Body of pancreas (tissue), 4 donors: ENCODE measurements around the gene PIK3R5. TPM values are rescaled to one million over a fixed set of nuclear protein-coding genes. Genes with fewer than 3 reads are reported as not detected.

Source experiments
- ATAC-seq: fragments of 150-250 bp; one replicate; pipeline ENCODE4 v1.9.1; 2016
- DNase-seq, 4 donors: peaks; one replicate each; pipeline ENCODE4 v3.0.0-alpha.2; 2019
- H3K27ac ChIP-seq, 4 donors: fragments of 200-600 bp; sonication (generic); 1 replicate in 3 of 4; 2 replicates in 1 of 4; pipeline versions ENCODE4 v1.5.1 to v1.6.1; 2016 to 2019; ENCODE audit warnings: mild to moderate bottlenecking in 1 of 4, mixed read lengths in 1 of 4, moderate library complexity in 1 of 4
- H3K27me3 ChIP-seq, 2 donors: fragments of 200-600 bp; sonication (generic); one replicate each; pipeline ENCODE4 v1.6.0; 2016; ENCODE audit warnings: mild to moderate bottlenecking in 1 of 2
- H3K36me3 ChIP-seq, 2 donors: fragments of 200-600 bp; sonication (generic); replicated peaks in 1 of 2; 2 replicates each; pipeline ENCODE4 v1.5.1; 2016; ENCODE audit warnings: low read depth in 2 of 2; ENCODE audit not compliant: insufficient read depth in 1 of 2
- H3K4me1 ChIP-seq: fragments of 200-600 bp; sonication (generic); one replicate; pipeline ENCODE4 v1.6.0; 2016
- H3K4me3 ChIP-seq, 2 donors: fragments of 200-600 bp; sonication (generic); 1 replicate in 1 of 2; 2 replicates in 1 of 2; pipeline ENCODE4 v1.5.1; 2016 to 2019
- H3K9me3 ChIP-seq, 3 donors: fragments of 200-600 bp; sonication (generic); 1 replicate in 2 of 3; 2 replicates in 1 of 3; pipeline ENCODE4 v1.5.1; 2016
- POLR2A ChIP-seq, 3 donors: fragments of 450-650 bp; IDR thresholded peaks; one replicate each; pipeline ENCODE4 v1.6.1; 2016; ENCODE audit warnings: antibody characterized with exemption in 3 of 3, mild to moderate bottlenecking in 2 of 3
- WGBS, 2 donors: methylation state at CpG; one replicate each; pipeline ENCODE4 v1.1.5; 2017; 5-methylcytosine and 5-hydroxymethylcytosine counted together
- intact Hi-C: fragments of 100-400 bp; cut with DNase I; formaldehyde crosslinking; loops from one replicate; pipeline ENCODE4 v1.15.1; 2023
- total RNA-seq, 2 donors: library from RNA; depleted of rRNA; stranded (reverse); fragments of >200 nt; gene quantifications; one replicate each; pipeline ENCODE4 v1.1.0, GENCODE V29; 2016
- TF ChIP-seq, protein P1 (sequence below), 7 experiments: fragments of 450-650 bp in 4 of 7; fragments of 200-600 bp in 3 of 7; sonication (generic) in 3 of 7; IDR thresholded peaks; one replicate each; pipeline ENCODE4 v1.5.1; 2016 to 2019; ENCODE audit warnings: antibody characterized with exemption in 7 of 7

Gene PIK3R5
- total RNA-seq, 2 donors from 2014 or later, result 4.6 to 4.7 TPM

GRCh38 chr17:8927395-8927794 is 38.1 kb downstream of the PIK3R5 start:
- 82 to 89% methylated on average over 3 of the region's 3 CpGs for WGBS, 2 donors
- H3K9me3 ChIP-seq, result peaks cover 0 to 15% (median 0%) of the 10 kb centered on the region in 3 donors
- H3K4me3 ChIP-seq, result no peak overlapping the region
- H3K4me1 ChIP-seq, result no peaks in the 10 kb centered on the region
- no peaks in the 10 kb centered on the region for H3K27me3 ChIP-seq
- ATAC-seq (no peak), DNase-seq (no peak)
- no peak overlapping the region for H3K27ac ChIP-seq
- no peak for TF ChIP-seq POLR2A (IDR thresholded peaks at IDR 0.05)
- TF ChIP-seq, protein P1, sequence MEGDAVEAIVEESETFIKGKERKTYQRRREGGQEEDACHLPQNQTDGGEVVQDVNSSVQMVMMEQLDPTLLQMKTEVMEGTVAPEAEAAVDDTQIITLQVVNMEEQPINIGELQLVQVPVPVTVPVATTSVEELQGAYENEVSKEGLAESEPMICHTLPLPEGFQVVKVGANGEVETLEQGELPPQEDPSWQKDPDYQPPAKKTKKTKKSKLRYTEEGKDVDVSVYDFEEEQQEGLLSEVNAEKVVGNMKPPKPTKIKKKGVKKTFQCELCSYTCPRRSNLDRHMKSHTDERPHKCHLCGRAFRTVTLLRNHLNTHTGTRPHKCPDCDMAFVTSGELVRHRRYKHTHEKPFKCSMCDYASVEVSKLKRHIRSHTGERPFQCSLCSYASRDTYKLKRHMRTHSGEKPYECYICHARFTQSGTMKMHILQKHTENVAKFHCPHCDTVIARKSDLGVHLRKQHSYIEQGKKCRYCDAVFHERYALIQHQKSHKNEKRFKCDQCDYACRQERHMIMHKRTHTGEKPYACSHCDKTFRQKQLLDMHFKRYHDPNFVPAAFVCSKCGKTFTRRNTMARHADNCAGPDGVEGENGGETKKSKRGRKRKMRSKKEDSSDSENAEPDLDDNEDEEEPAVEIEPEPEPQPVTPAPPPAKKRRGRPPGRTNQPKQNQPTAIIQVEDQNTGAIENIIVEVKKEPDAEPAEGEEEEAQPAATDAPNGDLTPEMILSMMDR (IDR thresholded peaks at IDR 0.05), result no peak
- intact Hi-C loops, result no loop called here
- no peaks in the 10 kb centered on the region for H3K36me3 ChIP-seq

DNA sequence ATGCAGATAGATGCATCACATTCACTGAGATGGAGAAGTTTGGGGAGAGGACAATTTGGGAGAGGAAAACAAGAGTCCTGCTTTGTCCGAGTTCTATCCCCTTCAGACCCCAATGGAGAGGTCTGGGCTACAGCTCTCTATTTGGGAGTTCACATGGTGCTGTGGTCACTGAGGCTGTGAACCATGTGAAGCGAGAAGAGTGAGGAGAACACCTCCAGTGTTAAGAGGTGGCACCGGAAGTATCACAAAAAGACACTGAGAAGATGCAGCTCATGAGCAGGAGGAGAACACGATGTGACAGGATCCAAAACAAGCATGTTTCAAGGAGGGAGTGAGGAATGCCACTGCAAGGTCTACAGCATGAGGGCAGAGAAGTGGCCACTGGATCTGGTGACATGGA is 39.7 kb downstream of the PIK3R5 start:
- no peak for TF ChIP-seq POLR2A (IDR thresholded peaks at IDR 0.05)
- TF ChIP-seq, protein P1 (IDR thresholded peaks at IDR 0.05), result no peak
- DNase-seq (no peak), ATAC-seq (no peak)
- Histone ChIP-seq H3K36me3 (no peaks in the 10 kb centered on the region), H3K27ac (no peak overlapping the region), H3K9me3 (peaks cover 0 to 15% (median 0%) of the 10 kb centered on the region in 3 donors), H3K4me1 (no peaks in the 10 kb centered on the region), H3K27me3 (no peaks in the 10 kb centered on the region), H3K4me3 (no peak overlapping the region)
- intact Hi-C loops, result no loop called here
- 67 to 79% methylated on average over 4 of the region's 4 CpGs for WGBS, 2 donors

DNA sequence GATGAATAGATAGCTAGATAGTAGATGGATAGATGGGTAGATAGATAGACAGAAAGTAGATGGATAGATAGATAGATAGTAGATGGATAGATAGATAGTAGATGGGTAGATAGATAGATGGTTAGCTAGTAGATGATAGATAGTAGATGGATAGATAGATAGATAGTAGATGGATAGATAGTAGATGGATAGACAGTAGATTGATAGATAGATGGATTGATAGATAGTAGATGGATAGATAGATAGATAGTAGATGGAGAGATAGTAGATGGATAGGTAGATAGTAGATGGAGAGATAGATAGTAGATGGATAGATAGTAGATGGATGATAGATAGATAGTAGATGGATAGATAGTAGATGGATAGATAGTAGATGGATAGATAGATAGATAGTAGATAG is 40.4 kb downstream of the PIK3R5 start:
- no peak for ATAC-seq
- H3K4me3 ChIP-seq, result no peak overlapping the region

GRCh38 chr17:8924595-8924994 is 40.9 kb downstream of the PIK3R5 start:
- 74 to 75% methylated on average over 6 of the region's 6 CpGs for WGBS, 2 donors
- TF ChIP-seq POLR2A (IDR thresholded peaks at IDR 0.05), result no peak
- TF ChIP-seq, protein P1 (IDR thresholded peaks at IDR 0.05), result no peak
- no peak for DNase-seq

More for the DNA sequence above, 40.4 kb downstream of the PIK3R5 start:
- no peak for DNase-seq
- peaks cover 0 to 15% (median 0%) of the 10 kb centered on the region in 3 donors for H3K9me3 ChIP-seq
- H3K27ac ChIP-seq, result no peak overlapping the region
- H3K27me3 ChIP-seq, result no peaks in the 10 kb centered on the region
- H3K36me3 ChIP-seq, result no peaks in the 10 kb centered on the region
- TF ChIP-seq, protein P1 (IDR thresholded peaks at IDR 0.05), result no peak
- TF ChIP-seq POLR2A (IDR thresholded peaks at IDR 0.05), result no peak
- intact Hi-C loops, result no loop called here
- no peaks in the 10 kb centered on the region for H3K4me1 ChIP-seq

DNA sequence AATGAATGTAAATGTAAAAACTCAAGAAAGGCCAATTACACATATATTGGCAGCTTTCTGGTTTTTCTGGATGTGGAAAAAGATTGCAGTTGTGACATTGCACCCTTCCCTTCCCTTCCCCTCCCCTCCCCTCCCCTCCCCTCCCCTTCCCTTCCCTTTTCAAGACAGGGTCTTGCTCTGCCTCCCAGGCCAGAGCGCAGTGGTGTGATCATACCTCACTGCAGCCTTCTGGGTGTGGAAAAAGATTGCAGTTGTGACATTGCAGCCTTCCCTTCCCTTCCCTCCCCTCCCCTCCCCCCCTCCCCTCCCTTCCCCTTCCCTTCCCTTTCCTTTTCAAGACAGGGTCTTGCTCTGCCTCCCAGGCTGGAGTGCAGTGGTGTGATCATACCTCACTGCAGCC is 41.7 kb downstream of the PIK3R5 start:
- no peak for TF ChIP-seq POLR2A (IDR thresholded peaks at IDR 0.05)
- TF ChIP-seq, protein P1 (IDR thresholded peaks at IDR 0.05), result no peak
- Histone ChIP-seq H3K4me3 (no peak overlapping the region), H3K27ac (peak overlapping the region in 1 of 4 donors; percentile 65), H3K36me3 (no peaks in the 10 kb centered on the region), H3K4me1 (no peaks in the 10 kb centered on the region), H3K27me3 (no peaks in the 10 kb centered on the region), H3K9me3 (peaks cover 0 to 15% (median 0%) of the 10 kb centered on the region in 3 donors)
- DNase-seq (no peak), ATAC-seq (no peak)
- intact Hi-C loops, result no loop called here
- 75 to 80% methylated on average over 1 of the region's 1 CpG for WGBS, 2 donors

More at GRCh38 chr17:8924595-8924994, 40.9 kb downstream of the PIK3R5 start:
- intact Hi-C loops, result no loop called here
- Histone ChIP-seq H3K27ac (no peak overlapping the region), H3K36me3 (no peaks in the 10 kb centered on the region), H3K4me1 (no peaks in the 10 kb centered on the region), H3K9me3 (peaks cover 0 to 15% (median 0%) of the 10 kb centered on the region in 3 donors), H3K4me3 (no peak overlapping the region), H3K27me3 (no peaks in the 10 kb centered on the region)
- no peak for ATAC-seq
